ENCODE measurements around the gene BCKDHA. TPM values are rescaled to one million over a fixed set of nuclear protein-coding genes. Genes with fewer than 3 reads are reported as not detected.
"Not testable (repeated sequence)": the region's sequence is repeated elsewhere in the genome, so short reads cannot be mapped to it uniquely, and the experiment has no call there.

The BCKDHA gene
- total RNA-seq, 1 donor from 2014 or later: 50.4 TPM

- DNase-seq (no peak), ATAC-seq (ENCODE audit: poor library complexity) (no peak)
- intact Hi-C loops (cut with DNase I): no loop called here
Measured at GRCh38 chr19:41398050-41398418, 416 bp downstream of the BCKDHA start.

- intact Hi-C loops (cut with DNase I): no loop called here
- DNase-seq (no peak), ATAC-seq (ENCODE audit: poor library complexity) (no peak)
Measured at GRCh38 chr19:41398598-41398997, 980 bp downstream of the BCKDHA start.

- intact Hi-C loops (cut with DNase I): no loop called here
- ATAC-seq (ENCODE audit: poor library complexity) (no peak), DNase-seq (no peak)
Measured at GRCh38 chr19:41399091-41399490, 1.5 kb downstream of the BCKDHA start.

- no peak for ATAC-seq (ENCODE audit: poor library complexity)
- intact Hi-C loops (cut with DNase I): no loop called here
- no peak for DNase-seq
Measured at GRCh38 chr19:41399525-41399924, 1.9 kb downstream of the BCKDHA start.

GRCh38 chr19:41401483-41401882 lies 3.9 kb downstream of the BCKDHA start:
- no peak for ATAC-seq (ENCODE audit: poor library complexity)
- DNase-seq: no peak
- intact Hi-C loops (cut with DNase I): no loop called here

- no peak for DNase-seq
- ATAC-seq (ENCODE audit: poor library complexity): no peak
- intact Hi-C loops (cut with DNase I): no loop called here
Measured at GRCh38 chr19:41402010-41402409, 4.4 kb downstream of the BCKDHA start.

GRCh38 chr19:41403181-41403970 lies 5.8 kb downstream of the BCKDHA start:
- intact Hi-C loops (cut with DNase I): no loop called here
- ATAC-seq (ENCODE audit: poor library complexity): no peak
- no peak for DNase-seq

- intact Hi-C loops (cut with DNase I): no loop called here
- DNase-seq (no peak), ATAC-seq (ENCODE audit: poor library complexity) (no peak)
Measured at GRCh38 chr19:41405776-41406175, 8.2 kb downstream of the BCKDHA start.

GRCh38 chr19:41407271-41407670 lies 9.7 kb downstream of the BCKDHA start:
- intact Hi-C loops (cut with DNase I): no loop called here
- no peak for ATAC-seq (ENCODE audit: poor library complexity)

GRCh38 chr19:41408256-41408655 lies 10.6 kb downstream of the BCKDHA start:
- DNase-seq (no peak), ATAC-seq (ENCODE audit: poor library complexity) (peak; percentile 24)
- intact Hi-C loops (cut with DNase I): no loop called here

More at GRCh38 chr19:41407271-41407670, 9.7 kb downstream of the BCKDHA start:
- no peak for DNase-seq

- intact Hi-C loops (cut with DNase I); ATAC-seq (ENCODE audit: poor library complexity): not testable (repeated sequence)
Measured at GRCh38 chr19:41408846-41409245, 11.2 kb downstream of the BCKDHA start.

GRCh38 chr19:41409288-41409687 lies 11.7 kb downstream of the BCKDHA start:
- ATAC-seq (ENCODE audit: poor library complexity) (peak; percentile 74), DNase-seq (no peak)
- intact Hi-C loops (cut with DNase I): no loop called here

More at GRCh38 chr19:41408846-41409245, 11.2 kb downstream of the BCKDHA start:
- not testable (repeated sequence) for DNase-seq

- intact Hi-C loops (cut with DNase I): no loop called here
- ATAC-seq (ENCODE audit: poor library complexity): no peak
- no peak for DNase-seq
Measured at GRCh38 chr19:41410336-41411054, 12.9 kb downstream of the BCKDHA start.

GRCh38 chr19:41411100-41411967 lies 13.7 kb downstream of the BCKDHA start:
- DNase-seq (no peak), ATAC-seq (ENCODE audit: poor library complexity) (peak; percentile 10)
- intact Hi-C loops (cut with DNase I): no loop called here

GRCh38 chr19:41411968-41412265 lies 14.3 kb downstream of the BCKDHA start:
- intact Hi-C loops (cut with DNase I): no loop called here
- ATAC-seq (ENCODE audit: poor library complexity): peak; percentile 80
- peak; percentile 85 for DNase-seq

GRCh38 chr19:41412953-41413352 lies 15.3 kb downstream of the BCKDHA start:
- intact Hi-C loops (cut with DNase I): no loop called here
- DNase-seq (no peak), ATAC-seq (ENCODE audit: poor library complexity) (no peak)

GRCh38 chr19:41413947-41414346 lies 16.3 kb downstream of the BCKDHA start:
- no peak for ATAC-seq (ENCODE audit: poor library complexity)
- DNase-seq: no peak
- intact Hi-C loops (cut with DNase I): no loop called here

GRCh38 chr19:41414461-41414860 lies 16.8 kb downstream of the BCKDHA start:
- intact Hi-C loops (cut with DNase I): no loop called here
- no peak for ATAC-seq (ENCODE audit: poor library complexity)

GRCh38 chr19:41415154-41415571 lies 17.5 kb downstream of the BCKDHA start:
- no peak for ATAC-seq (ENCODE audit: poor library complexity)
- intact Hi-C loops (cut with DNase I): no loop called here
- DNase-seq: no peak

More at GRCh38 chr19:41414461-41414860, 16.8 kb downstream of the BCKDHA start:
- no peak for DNase-seq
